ENCODE results near the gene LYL1. TPM values are rescaled to one million over a fixed set of nuclear protein-coding genes. Genes with fewer than 3 reads are reported as not detected.

The LYL1 gene
- total and polyA plus RNA-seq, 2 of the 13 experiments (the other 11 are each of a cell fraction or from before 2014, with no cell fraction given), result 0.75 to 0.92 TPM

- TF ChIP-seq TARDBP (CRISPR knock-in tag; IDR thresholded peaks at IDR 0.05) (0 out of 2 replicates have a peak, but pooled peaks have one; percentile 50), GABPB1 (CRISPR knock-in tag; IDR thresholded peaks at IDR 0.05) (peak; percentile 62; the same call in 1 of the 2 replicates), ZGPAT (CRISPR knock-in tag; IDR thresholded peaks at IDR 0.05) (0 out of 2 replicates have a peak, but pooled peaks have one; percentile 17), MYC (CRISPR knock-in tag; IDR thresholded peaks at IDR 0.05; ENCODE audit: borderline replicate concordance) (peak; percentile 54; the same call in 1 of the 2 replicates), SALL1 (CRISPR knock-in tag; IDR thresholded peaks at IDR 0.05) (peak; percentile 56; the same call in 1 of the 2 replicates), KLF9 (CRISPR knock-in tag; IDR thresholded peaks at IDR 0.05; ENCODE audit: low read depth) (no peak), ZBTB38 (CRISPR knock-in tag; IDR thresholded peaks at IDR 0.05) (0 out of 2 replicates have a peak, but pooled peaks have one; percentile 22), EP300 (IDR thresholded peaks at IDR 0.05; ENCODE audit: low read depth in 2 of 2, low read length in 2 of 2) (no peak), EP300 (CRISPR knock-in tag; IDR thresholded peaks at IDR 0.05; ENCODE audit: borderline replicate concordance) (0 out of 2 replicates have a peak, but pooled peaks have one; percentile 29), HOXA3 (CRISPR knock-in tag; IDR thresholded peaks at IDR 0.05) (peak; percentile 15; the same call in 1 of the 2 replicates), ZFX (CRISPR knock-in tag; IDR thresholded peaks at IDR 0.05; ENCODE audit: low read depth) (peak; percentile 57; the same call in 1 of the 2 replicates), ZFY (CRISPR knock-in tag; IDR thresholded peaks at IDR 0.05) (peak; percentile 27; the same call in 1 of the 2 replicates), ZNF891 (CRISPR knock-in tag; IDR thresholded peaks at IDR 0.05) (0 out of 2 replicates have a peak, but pooled peaks have one; percentile 23), PPARG (CRISPR knock-in tag; conservative IDR thresholded peaks at IDR 0.05) (0 out of 2 replicates have a peak, but pooled peaks have one; percentile 32), THRA (CRISPR knock-in tag; IDR thresholded peaks at IDR 0.05; ENCODE audit: borderline replicate concordance) (peak; percentile 34; the same call in 1 of the 2 replicates), TEAD3 (CRISPR knock-in tag; optimal IDR thresholded peaks at IDR 0.05; ENCODE audit: borderline replicate concordance) (peak; percentile 78)
Measured at GRCh38 chr19:13055213-13056051, 47.2 kb downstream of the LYL1 start (continued).
